Measurements from ENCODE around the gene TMEM109.

Gene TMEM109

DNA sequence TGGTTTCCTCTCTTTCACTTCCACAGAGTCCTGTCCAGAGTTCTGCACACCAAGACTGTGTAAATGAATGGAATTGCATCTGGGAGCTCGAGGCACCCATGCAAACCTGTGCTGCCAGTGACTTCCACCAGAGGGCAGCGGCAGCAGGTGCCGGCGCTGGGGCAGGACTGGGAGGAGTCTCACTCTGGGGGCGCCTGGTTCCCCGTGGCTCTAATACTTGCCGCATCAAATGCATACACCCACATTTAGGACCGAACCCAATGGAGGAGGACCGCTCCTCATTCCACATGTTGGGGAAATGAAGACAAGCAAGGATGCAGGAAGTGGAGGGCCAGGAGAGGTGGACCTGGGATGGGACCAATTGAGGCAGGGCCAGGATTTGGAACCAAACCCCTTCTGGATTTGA lies 56.4 kb downstream of the TMEM109 start:
- no peak for DNase-seq (ENCODE audit: low read depth, low spot score)

DNA sequence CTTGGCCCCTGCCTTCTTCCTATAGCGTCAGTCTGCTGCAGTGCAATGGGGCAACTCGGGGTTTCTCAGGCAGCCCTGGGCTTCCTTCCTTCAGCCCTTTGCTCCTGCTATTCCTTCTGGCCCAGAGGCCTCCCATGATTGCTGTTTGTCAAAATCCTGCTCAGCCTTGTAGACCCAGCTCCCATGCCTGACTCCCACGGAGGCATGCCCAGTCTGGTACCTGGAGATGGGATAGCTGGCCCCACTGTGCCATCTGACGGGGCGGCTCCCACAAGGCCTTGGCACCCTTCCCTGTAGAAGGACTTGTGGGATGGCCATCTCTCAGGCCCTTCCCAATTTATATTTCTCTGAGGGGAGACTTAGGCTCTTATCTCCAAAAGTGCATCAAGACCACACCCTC lies 56.9 kb downstream of the TMEM109 start:
- no peak for DNase-seq (ENCODE audit: low read depth, low spot score)

DNA sequence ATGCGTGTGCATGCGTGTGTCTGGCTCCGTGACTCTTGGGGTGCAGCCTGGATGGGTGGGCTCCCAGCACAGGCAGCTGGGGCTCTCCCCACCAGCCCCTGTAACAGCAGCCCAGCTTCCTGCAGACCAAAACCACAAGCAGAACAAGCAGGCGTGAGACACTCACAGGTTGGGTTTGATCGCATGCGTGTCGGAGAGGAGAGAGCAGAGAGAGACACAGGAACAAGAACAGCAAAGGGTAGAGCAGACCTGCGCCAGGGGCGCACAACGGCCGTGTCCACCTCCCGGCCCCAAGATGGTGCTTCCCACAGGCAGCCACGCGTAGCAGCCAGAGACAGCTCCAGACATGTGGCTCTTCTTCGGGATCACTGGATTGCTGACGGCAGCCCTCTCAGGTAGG lies 57.6 kb downstream of the TMEM109 start, which contains the start of gene CD6:
Gene CD6 (plus strand): TSS at position 161 of the 400 bp plus-strand sequence. CDS start 186 bp downstream, at position 347.
- no peak for DNase-seq (ENCODE audit: low read depth, low spot score)

DNA sequence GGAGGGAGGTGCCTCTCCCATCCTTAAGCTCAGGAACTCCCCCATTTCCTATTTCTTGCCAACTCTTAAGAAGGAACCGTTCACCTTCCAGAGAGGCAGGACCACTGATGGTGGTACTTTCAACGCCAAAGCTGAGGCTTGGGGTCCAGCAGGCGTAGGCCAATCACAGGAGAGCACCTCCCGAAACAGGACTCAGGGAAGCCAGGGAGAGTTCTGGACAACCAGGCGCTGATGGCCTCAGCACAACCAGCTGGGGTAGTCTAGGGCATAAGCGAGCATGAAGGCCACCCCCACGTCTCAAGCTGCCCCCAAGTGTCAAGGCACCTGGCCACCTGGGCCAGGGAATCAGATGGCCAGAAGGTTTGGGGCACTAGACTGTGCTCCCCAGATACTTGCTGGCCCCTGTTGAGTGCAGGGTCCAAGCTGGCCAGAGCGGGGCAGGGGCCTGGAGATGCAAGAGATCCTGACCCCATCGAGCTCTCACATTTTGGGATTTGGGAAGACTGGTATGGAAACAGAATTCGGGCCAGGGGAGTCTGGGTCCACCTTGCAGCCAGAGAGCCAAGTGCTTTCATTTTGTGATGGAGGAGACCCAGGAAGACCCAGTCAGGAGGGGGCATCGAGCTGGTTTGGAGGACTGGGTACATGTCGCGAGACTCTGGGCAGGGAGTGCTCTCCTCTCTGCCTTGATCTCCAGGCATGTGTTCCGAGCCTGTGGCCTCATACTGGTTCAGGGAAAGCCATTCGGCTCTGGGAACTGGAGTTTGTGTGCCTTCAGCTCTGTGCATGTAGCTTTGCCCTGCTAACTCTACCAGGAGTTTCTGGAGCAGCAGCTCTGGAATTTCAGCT lies 58.4 kb downstream of the TMEM109 start:
- DNase-seq (ENCODE audit: low read depth, low spot score) = no peak
